CD14-positive monocyte (primary cell): Measurements from ENCODE around the gene SORBS2. TPM values are rescaled to one million over a fixed set of nuclear protein-coding genes. Genes with fewer than 3 reads are reported as not detected.

Source experiments
- DNase-seq, 3 donors: peaks; one replicate each; pipeline ENCODE4 v3.0.0-alpha.2; 2011 to 2022
- H2AFZ ChIP-seq: 2 replicates; pipeline ENCODE4 v1.6.0; 2012; ENCODE audit warnings: mild to moderate bottlenecking, low read depth, low read length, inconsistent platforms; ENCODE audit not compliant: insufficient read depth, poor library complexity, severe bottlenecking
- H3K27ac ChIP-seq, 2 donors: 1 replicate in 1 of 2; 2 replicates in 1 of 2; pipeline ENCODE4 v1.5.1; 2012 to 2013; ENCODE audit warnings: low read length in 2 of 2, control low read depth in 1 of 2, inconsistent platforms in 1 of 2, low read depth in 1 of 2, mild to moderate bottlenecking in 1 of 2
- H3K27me3 ChIP-seq, 2 donors: one replicate each; pipeline versions ENCODE4 v1.6.0 to v1.6.1; 2011 to 2013; ENCODE audit warnings: low read length in 2 of 2; ENCODE audit not compliant: control insufficient read depth in 2 of 2, insufficient read depth in 2 of 2
- H3K36me3 ChIP-seq, 2 donors: replicated peaks in 1 of 2; 1 replicate in 1 of 2; 2 replicates in 1 of 2; pipeline versions ENCODE4 v1.5.1 to v1.6.1; 2012 to 2013; ENCODE audit warnings: low read length in 2 of 2, control low read depth in 1 of 2, inconsistent platforms in 1 of 2, mild to moderate bottlenecking in 1 of 2; ENCODE audit not compliant: insufficient read depth in 2 of 2, control insufficient read depth in 1 of 2
- H3K4me1 ChIP-seq, 2 donors: 1 replicate in 1 of 2; 2 replicates in 1 of 2; pipeline versions ENCODE4 v1.5.1 to v1.6.1; 2012 to 2013; ENCODE audit warnings: low read length in 2 of 2, control low read depth in 1 of 2, inconsistent platforms in 1 of 2, mild to moderate bottlenecking in 1 of 2, moderate library complexity in 1 of 2; ENCODE audit not compliant: insufficient read depth in 2 of 2, control insufficient read depth in 1 of 2
- H3K4me2 ChIP-seq: replicated peaks from 2 replicates; pipeline ENCODE3; 2012; ENCODE audit warnings: low read length, moderate library complexity, mild to moderate bottlenecking; ENCODE audit not compliant: poor library complexity, severe bottlenecking; ENCODE audit errors: extremely low read depth
- H3K4me3 ChIP-seq, 3 experiments: fragments of 200-600 bp in 1 of 3; sonication (generic) in 1 of 3; replicated peaks in 1 of 3; 1 replicate in 2 of 3; 2 replicates in 1 of 3; pipeline ENCODE4 v1.5.1; 2011 to 2013; ENCODE audit warnings: low read length in 3 of 3, mild to moderate bottlenecking in 3 of 3, control low read depth in 2 of 3, low read depth in 2 of 3, inconsistent platforms in 1 of 3, moderate library complexity in 1 of 3
- H3K79me2 ChIP-seq: 2 replicates; pipeline ENCODE4 v1.6.0; 2012; ENCODE audit warnings: mild to moderate bottlenecking, control low read depth, inconsistent platforms, low read length, moderate library complexity; ENCODE audit not compliant: insufficient read depth
- H3K9ac ChIP-seq: 2 replicates; pipeline ENCODE4 v1.6.0; 2017; ENCODE audit warnings: low read length, mild to moderate bottlenecking; ENCODE audit not compliant: insufficient read depth, poor library complexity, severe bottlenecking
- H3K9me3 ChIP-seq, 2 donors: replicated peaks in 1 of 2; 1 replicate in 1 of 2; 2 replicates in 1 of 2; pipeline versions ENCODE4 v1.5.1 to v1.6.1; 2012 to 2013; ENCODE audit warnings: low read length in 2 of 2, control low read depth in 1 of 2; ENCODE audit not compliant: control insufficient read depth in 1 of 2, insufficient read depth in 1 of 2
- H4K20me1 ChIP-seq: 2 replicates; pipeline ENCODE4 v1.6.0; 2012; ENCODE audit warnings: mild to moderate bottlenecking, low read length, control low read depth, moderate library complexity; ENCODE audit not compliant: insufficient read depth
- H3K27ac Mint-ChIP-seq, 7 donors: one replicate each; pipeline ENCODE4 v1.8.0; 2020; ENCODE audit warnings: mild to moderate bottlenecking in 7 of 7, mixed read lengths in 7 of 7, moderate library complexity in 6 of 7, inconsistent platforms in 2 of 7
- H3K27me3 Mint-ChIP-seq, 3 donors: one replicate each; pipeline ENCODE4 v1.8.0; 2021 to 2022; ENCODE audit warnings: low read depth in 3 of 3, mild to moderate bottlenecking in 3 of 3, mixed read lengths in 3 of 3, moderate library complexity in 3 of 3, inconsistent platforms in 1 of 3
- H3K36me3 Mint-ChIP-seq, 2 donors: one replicate each; pipeline ENCODE4 v1.8.0; 2020; ENCODE audit warnings: mixed read lengths in 2 of 2, inconsistent platforms in 1 of 2, mild to moderate bottlenecking in 1 of 2
- H3K4me1 Mint-ChIP-seq: one replicate; pipeline ENCODE4 v1.8.0; 2020; ENCODE audit warnings: mild to moderate bottlenecking, mixed read lengths
- H3K4me3 Mint-ChIP-seq, 2 donors: one replicate each; pipeline ENCODE4 v1.8.0; 2020; ENCODE audit warnings: mild to moderate bottlenecking in 2 of 2, mixed read lengths in 2 of 2, moderate library complexity in 1 of 2
- H3K9me3 Mint-ChIP-seq, 7 donors: one replicate each; pipeline ENCODE4 v1.8.0; 2020 to 2022; ENCODE audit warnings: mixed read lengths in 7 of 7, mild to moderate bottlenecking in 6 of 7, moderate library complexity in 6 of 7, inconsistent platforms in 2 of 7
- WGBS: methylation state at CpG from one replicate; pipeline ENCODE4 v1.1.5; 2013; ENCODE audit warnings: missing lambda C conversion rate; ENCODE audit not compliant: insufficient coverage; 5-methylcytosine and 5-hydroxymethylcytosine counted together
- intact Hi-C, 2 donors: fragments of 100-400 bp; cut with micrococcal nuclease; formaldehyde crosslinking; loops; one replicate each; pipeline versions ENCODE4 v1.15.0 to v1.15.1; 2023
- polyA plus RNA-seq, 3 donors: library from polyadenylated mRNA; depleted of rRNA in 1 of 3; unstranded in 2 of 3; stranded (reverse) in 1 of 3; fragments of 300-500 nt in 2 of 3; fragments of >200 nt in 1 of 3; fragmentation: Illumina TruSeq in 2 of 3; gene quantifications; 1 replicate in 2 of 3; 2 replicates in 1 of 3; pipeline ENCODE4 v1.2.3, GENCODE V29; 2012 to 2021
- TF ChIP-seq, protein P1 (sequence below): fragments of 200-600 bp; IDR thresholded peaks from one replicate; pipeline ENCODE4 v1.8.0; 2022; ENCODE audit warnings: antibody characterized with exemption, mild to moderate bottlenecking

The SORBS2 gene
- polyA plus RNA-seq, 3 donors: not detected

- H4K20me1 ChIP-seq: no peaks in the 10 kb centered on the region
- H3K36me3 ChIP-seq: no peaks in the 10 kb centered on the region
- no peaks in the 10 kb centered on the region for H3K4me1 Mint-ChIP-seq
- H3K4me1 ChIP-seq: no peaks in the 10 kb centered on the region
- H3K9me3 Mint-ChIP-seq: peaks cover 1 to 16% (median 8%) of the 10 kb centered on the region in 7 donors
- no CpG with 5 or more reads among the region's 4 CpGs for WGBS
- no peaks in the 10 kb centered on the region for H3K36me3 Mint-ChIP-seq
- intact Hi-C loops: no loop called here
- no peak overlapping the region for H3K27ac ChIP-seq
- peaks cover 10 to 25% (median 17%) of the 10 kb centered on the region in 3 donors for H3K27me3 Mint-ChIP-seq
- H3K27me3 ChIP-seq: peaks cover 2 to 4% of the 10 kb centered on the region in 2 donors
- TF ChIP-seq, protein P1, sequence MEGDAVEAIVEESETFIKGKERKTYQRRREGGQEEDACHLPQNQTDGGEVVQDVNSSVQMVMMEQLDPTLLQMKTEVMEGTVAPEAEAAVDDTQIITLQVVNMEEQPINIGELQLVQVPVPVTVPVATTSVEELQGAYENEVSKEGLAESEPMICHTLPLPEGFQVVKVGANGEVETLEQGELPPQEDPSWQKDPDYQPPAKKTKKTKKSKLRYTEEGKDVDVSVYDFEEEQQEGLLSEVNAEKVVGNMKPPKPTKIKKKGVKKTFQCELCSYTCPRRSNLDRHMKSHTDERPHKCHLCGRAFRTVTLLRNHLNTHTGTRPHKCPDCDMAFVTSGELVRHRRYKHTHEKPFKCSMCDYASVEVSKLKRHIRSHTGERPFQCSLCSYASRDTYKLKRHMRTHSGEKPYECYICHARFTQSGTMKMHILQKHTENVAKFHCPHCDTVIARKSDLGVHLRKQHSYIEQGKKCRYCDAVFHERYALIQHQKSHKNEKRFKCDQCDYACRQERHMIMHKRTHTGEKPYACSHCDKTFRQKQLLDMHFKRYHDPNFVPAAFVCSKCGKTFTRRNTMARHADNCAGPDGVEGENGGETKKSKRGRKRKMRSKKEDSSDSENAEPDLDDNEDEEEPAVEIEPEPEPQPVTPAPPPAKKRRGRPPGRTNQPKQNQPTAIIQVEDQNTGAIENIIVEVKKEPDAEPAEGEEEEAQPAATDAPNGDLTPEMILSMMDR: no peak
- no peak overlapping the region for H3K4me2 ChIP-seq
- no peak overlapping the region for H2AFZ ChIP-seq
- no peak for DNase-seq
- H3K9ac ChIP-seq: no peak overlapping the region
- H3K79me2 ChIP-seq: no peaks in the 10 kb centered on the region
- H3K4me3 Mint-ChIP-seq: no peak overlapping the region
- no peak overlapping the region for H3K4me3 ChIP-seq
- H3K9me3 ChIP-seq: no peaks in the 10 kb centered on the region
- no peak overlapping the region for H3K27ac Mint-ChIP-seq
Measured at GRCh38 chr4:185554365-185555126, 257.4 kb downstream of the SORBS2 start.

DNA sequence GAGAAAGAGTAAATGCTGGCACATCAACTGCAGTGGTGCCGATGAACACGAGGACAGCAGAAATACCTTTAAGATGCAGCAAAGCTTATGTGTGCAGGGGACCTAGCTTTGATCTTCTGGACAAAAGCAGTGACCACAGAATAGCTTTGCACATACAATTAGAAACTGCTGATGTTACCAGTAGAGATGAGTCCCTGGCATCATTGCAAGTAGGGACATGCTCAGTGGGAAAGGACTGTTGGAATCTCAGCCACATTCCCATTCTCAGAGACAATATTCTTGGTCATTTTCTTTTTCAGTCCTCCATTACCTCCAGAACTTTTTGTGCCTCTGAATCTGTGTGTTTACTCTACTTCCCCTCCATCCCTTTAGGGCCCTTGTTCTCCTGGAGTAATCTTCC is 259.7 kb downstream of the SORBS2 start:
- no peaks in the 10 kb centered on the region for H3K4me1 Mint-ChIP-seq
- no peaks in the 10 kb centered on the region for H3K36me3 Mint-ChIP-seq
- H3K9me3 ChIP-seq: peaks cover 0 to 4% of the 10 kb centered on the region in 2 donors
- no peaks in the 10 kb centered on the region for H3K79me2 ChIP-seq
- no peak for DNase-seq
- peaks cover 2 to 15% (median 7%) of the 10 kb centered on the region in 7 donors for H3K9me3 Mint-ChIP-seq
- 90% methylated on average over 2 of the region's 2 CpGs for WGBS
- H3K4me3 ChIP-seq: no peak overlapping the region
- H3K27ac ChIP-seq: no peak overlapping the region
- intact Hi-C loops: no loop called here
- TF ChIP-seq, protein P1: no peak
- H3K36me3 ChIP-seq: no peaks in the 10 kb centered on the region
- no peak overlapping the region for H3K9ac ChIP-seq
- H4K20me1 ChIP-seq: no peaks in the 10 kb centered on the region
- H3K4me3 Mint-ChIP-seq: no peak overlapping the region
- no peak overlapping the region for H2AFZ ChIP-seq
- H3K4me2 ChIP-seq: no peak overlapping the region
- H3K27me3 ChIP-seq: peaks cover 4% of the 10 kb centered on the region in 2 donors
- H3K4me1 ChIP-seq: no peaks in the 10 kb centered on the region
- peaks cover 10 to 18% (median 11%) of the 10 kb centered on the region in 3 donors for H3K27me3 Mint-ChIP-seq
- H3K27ac Mint-ChIP-seq: no peak overlapping the region
